Peyer's patch (tissue), 4 donors: ENCODE data around the gene CDC42EP3. TPM values are rescaled to one million over a fixed set of nuclear protein-coding genes. Genes with fewer than 3 reads are reported as not detected.

Source experiments
- DNase-seq, 3 donors: peaks; one replicate each; pipeline ENCODE4 v3.0.0-alpha.2; 2017 to 2019
- H3K27ac ChIP-seq, 4 donors: fragments of 200-600 bp; sonication (generic); one replicate each; pipeline ENCODE4 v1.5.1; 2016 to 2019
- H3K27me3 ChIP-seq, 2 donors: fragments of 200-600 bp; sonication (generic); one replicate each; pipeline ENCODE4 v1.5.1; 2019
- H3K36me3 ChIP-seq, 3 donors: fragments of 200-600 bp; sonication (generic); one replicate each; pipeline ENCODE4 v1.5.1; 2016 to 2019
- H3K4me1 ChIP-seq, 4 donors: fragments of 200-600 bp; sonication (generic); one replicate each; pipeline ENCODE4 v1.5.1; 2016 to 2019
- H3K4me3 ChIP-seq, 4 donors: fragments of 200-600 bp; sonication (generic); 1 replicate in 3 of 4; 2 replicates in 1 of 4; pipeline ENCODE4 v1.5.1; 2016 to 2019; ENCODE audit warnings: mild to moderate bottlenecking in 1 of 4
- H3K9me3 ChIP-seq, 4 donors: fragments of 200-600 bp; sonication (generic); one replicate each; pipeline ENCODE4 v1.5.1; 2016 to 2019; ENCODE audit warnings: mild to moderate bottlenecking in 1 of 4
- POLR2A ChIP-seq, 2 donors: fragments of 450-650 bp; IDR thresholded peaks; one replicate each; pipeline ENCODE4 v1.5.1; 2017; ENCODE audit warnings: antibody characterized with exemption in 2 of 2, mild to moderate bottlenecking in 2 of 2, moderate library complexity in 2 of 2
- total RNA-seq, 4 donors: library from RNA; depleted of rRNA; stranded (reverse); fragments of >200 nt; gene quantifications; one replicate each; pipeline ENCODE4 v1.1.0, GENCODE V29; 2016
- TF ChIP-seq, protein P1 (sequence below), 6 experiments: fragments of 450-650 bp in 4 of 6; fragments of 200-600 bp in 2 of 6; sonication (generic) in 1 of 6; IDR thresholded peaks; one replicate each; pipeline ENCODE4 v1.5.1; 2017 to 2019; ENCODE audit warnings: antibody characterized with exemption in 6 of 6, mild to moderate bottlenecking in 3 of 6, moderate library complexity in 1 of 6

CDC42EP3 gene
- total RNA-seq, 4 donors from 2014 or later, result 7.0 to 9.5 (median 7.6) TPM

GRCh38 chr2:37632310-37632709 lies 39.1 kb downstream of the CDC42EP3 start:
- no peak for DNase-seq
- H3K9me3 ChIP-seq, result no peaks in the 10 kb centered on the region
- H3K4me1 ChIP-seq, result peaks cover 0 to 16% (median 8%) of the 10 kb centered on the region in 4 donors
- no peak overlapping the region for H3K27ac ChIP-seq
- H3K4me3 ChIP-seq, result no peak overlapping the region
- H3K36me3 ChIP-seq, result no peaks in the 10 kb centered on the region
- H3K27me3 ChIP-seq, result no peaks in the 10 kb centered on the region
- TF ChIP-seq POLR2A (IDR thresholded peaks at IDR 0.05), result no peak
- TF ChIP-seq, protein P1, sequence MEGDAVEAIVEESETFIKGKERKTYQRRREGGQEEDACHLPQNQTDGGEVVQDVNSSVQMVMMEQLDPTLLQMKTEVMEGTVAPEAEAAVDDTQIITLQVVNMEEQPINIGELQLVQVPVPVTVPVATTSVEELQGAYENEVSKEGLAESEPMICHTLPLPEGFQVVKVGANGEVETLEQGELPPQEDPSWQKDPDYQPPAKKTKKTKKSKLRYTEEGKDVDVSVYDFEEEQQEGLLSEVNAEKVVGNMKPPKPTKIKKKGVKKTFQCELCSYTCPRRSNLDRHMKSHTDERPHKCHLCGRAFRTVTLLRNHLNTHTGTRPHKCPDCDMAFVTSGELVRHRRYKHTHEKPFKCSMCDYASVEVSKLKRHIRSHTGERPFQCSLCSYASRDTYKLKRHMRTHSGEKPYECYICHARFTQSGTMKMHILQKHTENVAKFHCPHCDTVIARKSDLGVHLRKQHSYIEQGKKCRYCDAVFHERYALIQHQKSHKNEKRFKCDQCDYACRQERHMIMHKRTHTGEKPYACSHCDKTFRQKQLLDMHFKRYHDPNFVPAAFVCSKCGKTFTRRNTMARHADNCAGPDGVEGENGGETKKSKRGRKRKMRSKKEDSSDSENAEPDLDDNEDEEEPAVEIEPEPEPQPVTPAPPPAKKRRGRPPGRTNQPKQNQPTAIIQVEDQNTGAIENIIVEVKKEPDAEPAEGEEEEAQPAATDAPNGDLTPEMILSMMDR (IDR thresholded peaks at IDR 0.05), result no peak

- TF ChIP-seq POLR2A (IDR thresholded peaks at IDR 0.05), result no peak
- TF ChIP-seq, protein P1 (IDR thresholded peaks at IDR 0.05), result no peak
- Histone ChIP-seq H3K9me3 (no peaks in the 10 kb centered on the region), H3K4me1 (peaks cover 0 to 16% (median 8%) of the 10 kb centered on the region in 4 donors), H3K4me3 (no peak overlapping the region), H3K36me3 (no peaks in the 10 kb centered on the region), H3K27me3 (no peaks in the 10 kb centered on the region), H3K27ac (no peak overlapping the region)
- no peak for DNase-seq
Measured at GRCh38 chr2:37631698-37632097, 39.7 kb downstream of the CDC42EP3 start.

- H3K27me3 ChIP-seq, result no peaks in the 10 kb centered on the region
- TF ChIP-seq, protein P1 (IDR thresholded peaks at IDR 0.05), result no peak
- TF ChIP-seq POLR2A (IDR thresholded peaks at IDR 0.05), result no peak
- no peak overlapping the region for H3K4me3 ChIP-seq
- no peaks in the 10 kb centered on the region for H3K9me3 ChIP-seq
- H3K27ac ChIP-seq, result no peak overlapping the region
- DNase-seq, result no peak
- peaks cover 0 to 13% (median 7%) of the 10 kb centered on the region in 4 donors for H3K4me1 ChIP-seq
- no peaks in the 10 kb centered on the region for H3K36me3 ChIP-seq
Measured at GRCh38 chr2:37631292-37631691, 40.1 kb downstream of the CDC42EP3 start.

GRCh38 chr2:37630776-37631175 lies 40.7 kb downstream of the CDC42EP3 start:
- H3K27me3 ChIP-seq, result no peaks in the 10 kb centered on the region
- H3K4me1 ChIP-seq, result peaks cover 0 to 11% (median 7%) of the 10 kb centered on the region in 4 donors
- TF ChIP-seq POLR2A (IDR thresholded peaks at IDR 0.05), result no peak
- TF ChIP-seq, protein P1 (IDR thresholded peaks at IDR 0.05), result no peak
- H3K9me3 ChIP-seq, result no peaks in the 10 kb centered on the region
- no peak for DNase-seq
- no peak overlapping the region for H3K4me3 ChIP-seq
- no peak overlapping the region for H3K27ac ChIP-seq
- H3K36me3 ChIP-seq, result no peaks in the 10 kb centered on the region

DNA sequence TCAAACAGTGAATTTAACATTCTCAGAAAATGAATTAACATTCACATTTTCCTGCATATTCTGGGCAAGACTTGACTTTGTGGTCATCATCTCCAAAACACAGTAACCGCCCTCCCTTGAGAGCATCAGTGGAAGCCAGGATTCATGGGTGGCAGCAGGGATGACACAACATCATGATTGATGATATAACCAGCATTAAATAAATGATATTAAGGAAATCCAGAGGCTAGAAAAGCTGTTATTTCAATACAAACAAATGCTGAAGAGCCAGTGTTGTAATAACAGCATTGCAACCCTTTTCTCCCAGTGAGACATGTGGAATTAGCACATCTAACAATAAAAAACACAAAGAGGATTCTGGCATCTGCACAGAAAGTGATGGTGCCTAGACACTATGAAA lies 41.1 kb downstream of the CDC42EP3 start:
- no peaks in the 10 kb centered on the region for H3K9me3 ChIP-seq
- H3K27ac ChIP-seq, result no peak overlapping the region
- H3K36me3 ChIP-seq, result no peaks in the 10 kb centered on the region
- no peak overlapping the region for H3K4me3 ChIP-seq
- TF ChIP-seq, protein P1 (IDR thresholded peaks at IDR 0.05), result no peak
- TF ChIP-seq POLR2A (IDR thresholded peaks at IDR 0.05), result no peak
- DNase-seq, result no peak
- H3K27me3 ChIP-seq, result no peaks in the 10 kb centered on the region
- peaks cover 0 to 13% (median 8%) of the 10 kb centered on the region in 4 donors for H3K4me1 ChIP-seq

- Histone ChIP-seq H3K4me3 (no peak overlapping the region), H3K4me1 (peaks cover 0 to 15% (median 7%) of the 10 kb centered on the region in 4 donors), H3K27me3 (no peaks in the 10 kb centered on the region), H3K36me3 (no peaks in the 10 kb centered on the region), H3K9me3 (no peaks in the 10 kb centered on the region), H3K27ac (no peak overlapping the region)
- DNase-seq, result no peak
- TF ChIP-seq, protein P1 (IDR thresholded peaks at IDR 0.05), result no peak
- no peak for TF ChIP-seq POLR2A (IDR thresholded peaks at IDR 0.05)
Measured at GRCh38 chr2:37629529-37629928, 41.9 kb downstream of the CDC42EP3 start.
